GM18502 (cell line): Measurements from ENCODE around the gene MANF.

Experiments used
- ATAC-seq: cut with Tn5 transposase; IDR thresholded peaks from one replicate; pipeline ENCODE4 v1.9.1; 2021; ENCODE audit warnings: mild to moderate bottlenecking; ENCODE audit not compliant: unreplicated experiment, poor library complexity

Gene MANF

DNA sequence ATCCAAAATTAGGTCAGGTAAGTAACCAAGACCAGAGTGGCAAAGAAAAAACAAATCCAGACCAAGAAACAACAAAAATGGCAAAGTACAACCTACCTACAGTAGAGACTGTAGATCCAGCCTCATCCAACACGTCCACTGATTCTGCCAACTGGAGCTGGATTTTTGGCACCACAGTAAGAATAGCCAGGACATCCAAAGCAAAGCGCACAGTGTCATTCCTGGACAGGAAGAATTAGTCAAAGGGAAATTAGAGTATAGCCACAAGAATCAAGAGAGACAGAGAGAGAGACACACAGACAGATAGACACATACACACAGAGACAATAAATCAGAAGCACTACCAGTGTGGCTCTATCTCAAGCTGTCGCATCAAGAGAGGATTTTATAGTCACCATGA is 37.1 kb downstream of the MANF start:
- no peak for ATAC-seq

- no peak for ATAC-seq
Measured at GRCh38 chr3:51426921-51427320, 41.8 kb downstream of the MANF start.

DNA sequence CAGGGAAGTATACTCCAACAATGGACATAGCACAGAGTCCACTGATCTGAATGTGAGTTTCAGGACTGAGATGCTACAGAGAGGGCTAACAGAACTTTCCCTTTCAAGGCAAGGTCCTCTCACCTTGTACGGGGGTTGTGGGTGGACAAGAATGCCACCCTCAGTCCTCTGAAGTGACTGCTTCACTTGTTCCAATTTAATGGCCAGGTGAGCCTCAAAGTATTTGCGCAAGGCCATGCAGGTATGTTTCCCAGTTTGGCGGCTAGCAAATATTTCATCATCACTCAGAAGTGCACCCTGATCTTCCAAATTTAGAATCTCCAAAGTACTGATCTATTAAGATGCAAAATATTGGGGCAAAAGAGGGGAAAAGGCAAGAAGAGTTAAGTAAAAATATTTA is 44.0 kb downstream of the MANF start:
- no peak for ATAC-seq

DNA sequence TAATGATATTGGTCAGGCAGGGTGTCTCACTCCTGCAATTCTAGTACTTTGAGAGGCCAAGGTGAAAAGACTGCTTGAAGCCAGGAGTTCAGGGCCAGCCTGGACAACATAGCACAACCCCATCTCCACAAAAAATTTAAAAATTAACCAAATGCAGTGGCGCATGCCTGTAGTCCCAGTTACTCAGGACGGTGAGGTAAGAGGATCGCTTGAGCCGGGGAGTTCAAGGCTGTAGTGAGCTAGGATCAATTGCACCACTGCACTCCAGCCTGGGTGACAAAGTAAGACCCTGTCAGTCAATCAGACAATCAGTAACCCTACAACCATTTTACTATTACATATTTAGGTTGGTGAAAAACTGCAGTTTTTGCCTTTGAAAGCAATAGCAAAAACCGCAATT is 49.0 kb downstream of the MANF start:
- ATAC-seq, result no peak

- ATAC-seq, result no peak
Measured at GRCh38 chr3:51434746-51435327, 49.7 kb downstream of the MANF start.

DNA sequence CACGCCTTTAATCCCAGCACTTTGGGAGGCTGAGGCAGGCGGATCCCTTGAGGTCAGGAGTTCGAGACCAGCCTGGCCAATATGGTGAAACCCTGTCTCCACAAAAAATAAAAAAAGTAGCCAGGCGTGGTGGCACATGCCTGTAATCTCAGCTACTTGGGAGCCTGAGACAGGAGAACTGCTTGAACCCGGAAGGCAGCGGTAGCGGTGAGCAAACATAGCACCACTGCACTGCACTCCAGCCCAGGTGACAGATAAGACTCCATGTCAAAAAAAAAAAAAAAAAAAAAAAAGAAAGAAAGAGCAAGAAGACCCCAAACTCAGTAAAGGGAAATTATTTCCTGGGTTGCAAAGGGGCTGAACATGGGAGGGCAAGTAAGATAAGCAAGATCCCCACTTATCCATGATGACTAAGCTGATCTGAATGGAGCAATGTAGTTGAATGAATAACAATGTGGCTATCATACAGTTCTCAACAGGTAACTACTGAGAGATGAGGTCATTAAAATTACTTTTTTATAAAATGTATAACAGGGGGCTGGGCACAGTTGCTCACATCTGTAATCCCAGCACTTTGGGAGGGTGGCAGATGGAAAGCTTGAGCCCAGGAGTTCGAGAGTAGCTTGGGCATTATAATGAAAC is 52.0 kb downstream of the MANF start:
- ATAC-seq, result no peak
